Left lung (tissue), 10 donors: Measurements from ENCODE around the gene PAPPA2. TPM values are rescaled to one million over a fixed set of nuclear protein-coding genes. Genes with fewer than 3 reads are reported as not detected.

ENCODE experiments used
- ATAC-seq: fragments of 200-7000 bp; cut with Tn5 transposase; one replicate; pipeline ENCODE4 v1.9.1; 2020; ENCODE audit warnings: moderate library complexity
- DNase-seq, 4 donors: peaks; one replicate each; pipeline ENCODE4 v3.0.0-alpha.2; 2013 to 2020
- H3K27ac ChIP-seq, 2 donors: fragments of 200-600 bp; sonication (generic) in 1 of 2; one replicate each; pipeline versions ENCODE4 v1.5.0 to v1.8.0; 2020 to 2021
- H3K27me3 ChIP-seq, 2 donors: fragments of 200-600 bp; sonication (generic) in 1 of 2; one replicate each; pipeline versions ENCODE4 v1.5.0 to v1.8.0; 2020 to 2021
- H3K36me3 ChIP-seq, 2 donors: fragments of 200-600 bp; sonication (generic) in 1 of 2; one replicate each; pipeline versions ENCODE4 v1.5.0 to v1.8.0; 2020 to 2021
- H3K4me1 ChIP-seq, 2 donors: fragments of 200-600 bp; one replicate each; pipeline ENCODE4 v1.8.0; 2021
- H3K4me3 ChIP-seq, 2 donors: fragments of 200-600 bp; sonication (generic) in 1 of 2; one replicate each; pipeline versions ENCODE4 v1.5.0 to v1.8.0; 2020 to 2021; ENCODE audit warnings: mild to moderate bottlenecking in 1 of 2
- H3K9me3 ChIP-seq, 2 donors: fragments of 200-600 bp; sonication (generic) in 1 of 2; one replicate each; pipeline versions ENCODE4 v1.5.0 to v1.8.0; 2020 to 2021
- intact Hi-C, 2 donors: fragments of 100-400 bp; cut with DNase I; formaldehyde crosslinking; loops; one replicate each; pipeline versions ENCODE4 v1.11.2 to v1.14.2; 2022
- polyA plus RNA-seq, 6 donors: library from polyadenylated mRNA; unstranded; fragments of 120-200 nt; gene quantifications; one replicate each; pipeline ENCODE4 v1.2.1, GENCODE V29; 2013; ENCODE audit not compliant: insufficient read length in 6 of 6
- total RNA-seq, 2 donors: library from RNA; stranded (reverse); fragmentation: NEBNext Ultra II Directional; extraction: Animal tissue kit (Norgen Biotek cat#: 25700); gene quantifications; one replicate each; pipeline ENCODE4 v1.2.1, GENCODE V29; 2021
- TF ChIP-seq, protein P1 (sequence below), 2 donors: fragments of 200-600 bp; sonication (generic) in 1 of 2; IDR thresholded peaks; one replicate each; pipeline versions ENCODE4 v1.5.0 to v1.8.0; 2021; ENCODE audit warnings: antibody characterized with exemption in 2 of 2
- donor health status: DM: no; HTN: yes; CAD: no.
- donor health status: DM: no; HTN: no; CAD: no.

Gene PAPPA2
- total and polyA plus RNA-seq, 8 donors = 0.09 to 0.68 (median 0.27) TPM

DNA sequence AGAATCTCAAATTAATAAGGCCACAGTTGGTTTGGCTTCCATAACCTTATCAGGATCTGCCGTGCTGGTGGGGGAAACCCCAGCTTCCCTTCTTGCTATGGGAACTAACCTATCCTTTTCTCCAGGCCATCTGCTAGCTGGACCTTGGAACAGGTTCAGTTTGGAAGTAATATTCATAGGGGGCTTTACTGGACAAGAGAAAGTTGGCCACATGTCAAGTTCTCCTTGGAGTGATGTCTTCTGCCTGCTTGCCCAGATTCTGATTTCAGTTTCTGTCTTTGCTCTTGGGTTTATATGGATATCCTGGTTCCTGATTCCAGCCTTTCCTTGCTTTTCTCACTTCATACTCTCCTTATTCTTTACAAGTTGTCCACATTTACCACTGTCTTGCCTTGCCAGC is 421.9 kb downstream of the PAPPA2 start:
- Histone ChIP-seq H3K27me3 (no peaks in the 10 kb centered on the region), H3K27ac (no peak overlapping the region), H3K36me3 (no peaks in the 10 kb centered on the region), H3K9me3 (no peaks in the 10 kb centered on the region), H3K4me1 (no peaks in the 10 kb centered on the region), H3K4me3 (no peak overlapping the region)
- DNase-seq = no peak
- no peak for ATAC-seq
- intact Hi-C loops = no loop called here
- TF ChIP-seq, protein P1, sequence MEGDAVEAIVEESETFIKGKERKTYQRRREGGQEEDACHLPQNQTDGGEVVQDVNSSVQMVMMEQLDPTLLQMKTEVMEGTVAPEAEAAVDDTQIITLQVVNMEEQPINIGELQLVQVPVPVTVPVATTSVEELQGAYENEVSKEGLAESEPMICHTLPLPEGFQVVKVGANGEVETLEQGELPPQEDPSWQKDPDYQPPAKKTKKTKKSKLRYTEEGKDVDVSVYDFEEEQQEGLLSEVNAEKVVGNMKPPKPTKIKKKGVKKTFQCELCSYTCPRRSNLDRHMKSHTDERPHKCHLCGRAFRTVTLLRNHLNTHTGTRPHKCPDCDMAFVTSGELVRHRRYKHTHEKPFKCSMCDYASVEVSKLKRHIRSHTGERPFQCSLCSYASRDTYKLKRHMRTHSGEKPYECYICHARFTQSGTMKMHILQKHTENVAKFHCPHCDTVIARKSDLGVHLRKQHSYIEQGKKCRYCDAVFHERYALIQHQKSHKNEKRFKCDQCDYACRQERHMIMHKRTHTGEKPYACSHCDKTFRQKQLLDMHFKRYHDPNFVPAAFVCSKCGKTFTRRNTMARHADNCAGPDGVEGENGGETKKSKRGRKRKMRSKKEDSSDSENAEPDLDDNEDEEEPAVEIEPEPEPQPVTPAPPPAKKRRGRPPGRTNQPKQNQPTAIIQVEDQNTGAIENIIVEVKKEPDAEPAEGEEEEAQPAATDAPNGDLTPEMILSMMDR (IDR thresholded peaks at IDR 0.05) = no peak

DNA sequence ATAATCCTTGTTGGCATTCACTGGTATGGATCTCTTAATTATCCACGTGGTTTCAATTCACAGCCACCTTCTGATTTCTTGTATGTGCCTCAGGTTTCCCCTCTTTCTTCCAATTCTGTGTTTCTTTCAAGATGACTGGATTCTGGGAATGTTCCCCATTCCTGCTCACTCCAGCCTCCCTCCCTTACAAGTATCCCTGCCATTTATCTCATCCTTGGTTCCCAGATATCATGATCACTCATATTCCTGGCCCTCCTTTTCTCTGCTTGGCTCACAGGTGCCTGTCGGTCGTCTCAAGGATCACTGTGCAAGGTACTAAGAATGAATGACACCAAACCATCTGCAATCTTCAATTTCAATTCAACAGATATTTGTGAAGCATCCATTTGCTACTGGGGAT is 422.4 kb downstream of the PAPPA2 start:
- H3K4me1 ChIP-seq = no peaks in the 10 kb centered on the region
- H3K4me3 ChIP-seq = no peak overlapping the region
- no peaks in the 10 kb centered on the region for H3K27me3 ChIP-seq
- ATAC-seq (no peak), DNase-seq (no peak)
- H3K36me3 ChIP-seq = no peaks in the 10 kb centered on the region
- TF ChIP-seq, protein P1 (IDR thresholded peaks at IDR 0.05) = no peak
- H3K27ac ChIP-seq = no peak overlapping the region
- no peaks in the 10 kb centered on the region for H3K9me3 ChIP-seq
- intact Hi-C loops = no loop called here

DNA sequence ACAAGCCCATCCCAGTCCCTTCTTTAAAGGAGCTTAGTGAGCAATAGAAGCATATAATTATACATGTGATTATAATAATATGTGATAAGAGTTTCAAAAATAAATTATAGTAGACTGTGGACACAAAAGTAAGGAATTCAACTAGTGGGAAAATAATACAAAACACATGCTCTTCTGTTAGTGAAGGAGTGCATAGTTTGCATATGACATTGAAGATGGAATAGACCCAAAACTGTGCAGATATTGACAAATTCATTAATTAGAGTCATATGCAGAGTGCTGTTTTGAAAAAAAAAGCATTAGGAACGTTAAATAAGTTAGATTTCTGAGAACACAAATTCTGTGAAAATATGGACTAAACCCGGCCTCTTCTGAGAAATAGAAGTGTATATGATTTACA is 422.8 kb downstream of the PAPPA2 start:
- ATAC-seq (no peak), DNase-seq (no peak)
- Histone ChIP-seq H3K9me3 (no peaks in the 10 kb centered on the region), H3K36me3 (no peaks in the 10 kb centered on the region), H3K4me1 (no peaks in the 10 kb centered on the region), H3K27ac (no peak overlapping the region), H3K27me3 (no peaks in the 10 kb centered on the region), H3K4me3 (no peak overlapping the region)
- intact Hi-C loops = no loop called here
- TF ChIP-seq, protein P1 (IDR thresholded peaks at IDR 0.05) = no peak

DNA sequence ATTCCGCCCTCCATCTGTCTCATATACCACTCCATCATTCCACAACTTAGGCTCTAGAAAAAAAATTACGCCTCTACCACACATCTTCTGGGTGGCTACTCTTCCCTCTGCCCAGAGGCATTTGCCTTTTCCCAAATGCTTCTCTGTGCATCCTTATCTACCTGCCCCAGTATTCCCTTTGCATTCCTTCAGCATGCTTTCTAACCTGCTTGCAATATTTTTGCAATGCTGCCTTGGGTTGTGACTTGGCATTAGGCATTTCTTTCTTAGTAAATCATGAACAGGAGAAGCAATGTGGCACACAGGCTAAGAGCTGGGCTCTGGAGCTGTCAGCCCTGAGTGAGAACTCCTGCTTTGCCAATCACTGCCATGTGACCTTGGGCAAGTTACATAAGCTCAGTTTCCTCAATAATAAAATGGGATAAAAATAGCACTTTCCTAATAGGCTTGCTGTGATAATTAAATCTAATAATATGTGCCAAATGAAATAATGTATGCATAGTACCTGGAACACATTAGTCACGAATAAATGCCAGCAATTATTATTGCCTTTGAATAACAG is 425.6 kb downstream of the PAPPA2 start:
- H3K4me1 ChIP-seq = no peaks in the 10 kb centered on the region
- no peaks in the 10 kb centered on the region for H3K9me3 ChIP-seq
- TF ChIP-seq, protein P1 (IDR thresholded peaks at IDR 0.05) = no peak
- H3K4me3 ChIP-seq = no peak overlapping the region
- intact Hi-C loops = no loop called here
- no peak for DNase-seq
- H3K36me3 ChIP-seq = no peaks in the 10 kb centered on the region
- H3K27ac ChIP-seq = no peak overlapping the region
- no peak for ATAC-seq
- H3K27me3 ChIP-seq = peaks cover 0 to 5% of the 10 kb centered on the region in 2 donors

DNA sequence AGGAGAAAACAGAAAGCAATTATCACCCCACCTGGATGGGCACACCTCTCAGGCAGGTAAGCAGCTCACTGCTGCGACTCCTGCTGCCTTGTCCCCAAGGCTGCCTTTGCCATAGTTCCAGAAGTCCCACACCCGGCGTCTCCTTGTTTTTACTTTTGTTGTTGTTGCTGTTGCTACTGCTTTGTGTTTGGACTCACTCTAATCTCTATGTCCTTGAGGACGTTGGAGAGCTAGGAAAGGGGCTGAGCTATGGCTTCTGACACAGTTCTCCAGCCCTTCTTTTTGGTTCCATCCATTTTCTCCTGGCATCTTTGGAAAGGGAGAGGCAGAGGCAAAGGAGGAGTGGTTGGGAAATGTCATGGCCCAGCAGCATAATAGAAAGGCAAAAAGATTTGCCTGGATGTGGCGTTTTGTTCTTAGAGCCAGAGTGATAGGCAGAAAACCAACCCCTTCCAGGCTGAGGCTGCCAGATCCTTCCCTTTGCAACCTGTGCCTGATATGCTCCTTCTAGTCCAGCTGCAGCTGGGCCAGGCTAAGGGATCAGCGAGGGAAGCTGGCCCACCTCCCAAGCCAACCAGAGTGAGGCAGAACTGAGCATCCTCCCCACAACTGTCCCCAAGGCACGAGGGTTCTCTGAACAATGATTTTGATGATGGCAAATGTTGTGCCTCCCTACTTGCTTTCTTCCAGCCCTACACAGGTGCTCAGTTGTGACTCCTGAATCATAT is 430.8 kb downstream of the PAPPA2 start:
- intact Hi-C loops = loop anchor here in 1 of 2 donors (10.0 kb wide), 2 partner anchors 291 to 1051 kb away; no protein-coding TSS in a partner anchor
- Histone ChIP-seq H3K4me3 (no peak overlapping the region), H3K36me3 (no peaks in the 10 kb centered on the region)

More for the DNA sequence above, 430.8 kb downstream of the PAPPA2 start:
- no peak for ATAC-seq
- H3K27ac ChIP-seq = no peak overlapping the region
- H3K27me3 ChIP-seq = peaks cover under 1 to 40% of the 10 kb centered on the region in 2 donors
- no peak for DNase-seq
- H3K4me1 ChIP-seq = peaks cover 0 to 8% of the 10 kb centered on the region in 2 donors
- TF ChIP-seq, protein P1 (IDR thresholded peaks at IDR 0.05) = no peak
- no peaks in the 10 kb centered on the region for H3K9me3 ChIP-seq
